HCT116 (cell line): ENCODE results near the gene MIF4GD. TPM values are rescaled to one million over a fixed set of nuclear protein-coding genes. Genes with fewer than 3 reads are reported as not detected.

Experiments used
- ATAC-seq: fragments of 200-7000 bp; cut with Tn5 transposase; 2 replicates; pipeline ENCODE4 v1.9.1; 2020; ENCODE audit warnings: mild to moderate bottlenecking, moderate library complexity
- BruUV-seq: library from RNA; stranded (reverse); fragments of 400-500 nt; replicated peaks from 2 replicates; lab custom pipeline; 2021; lab: Mats Ljungman, UMichigan
- CTCF ChIA-PET: fragments of 300-600 bp; sonication (Branson Sonifier 250); formaldehyde crosslinking; loops from one replicate; lab custom pipeline; 2021; ENCODE audit warnings: antibody characterized with exemption; lab: Charles Lee
- POLR2A ChIA-PET: fragments of 300-600, 350-600 bp; sonication (Branson Sonifier 250); formaldehyde crosslinking; loops from one replicate; lab custom pipeline; 2021; ENCODE audit warnings: antibody characterized with exemption; lab: Charles Lee
- RAD21 ChIA-PET, 2 experiments: fragments of 300-600 bp; sonication (Branson Sonifier 250); formaldehyde crosslinking; loops; one replicate each; lab custom pipeline; 2023; ENCODE audit warnings: low total read pairs in 2 of 2; ENCODE audit not compliant: uncharacterized antibody in 2 of 2, unreplicated experiment in 2 of 2, low non-redundant PET in 1 of 2; lab: Charles Lee
- DNase-seq: peaks from one replicate; pipeline ENCODE4 v3.0.0-alpha.2; 2010; ENCODE audit warnings: low read depth, low spot score
- H2AFZ ChIP-seq: fragments of 200-600 bp; shearing (Covaris generic), sonication (generic); 2 replicates; pipeline ENCODE4 v1.6.1; 2017; ENCODE audit warnings: low read depth, mixed run types, mixed read lengths, antibody characterized with exemption, low read length; ENCODE audit not compliant: poor library complexity, severe bottlenecking
- H3K27ac ChIP-seq: 2 replicates; pipeline ENCODE4 v1.5.1; 2012; ENCODE audit warnings: low read depth, low read length
- H3K27me3 ChIP-seq: fragments of 200-600 bp; sonication (generic); 2 replicates; pipeline ENCODE4 v1.6.1; 2016; ENCODE audit warnings: mixed run types, low read length, mixed read lengths; ENCODE audit not compliant: insufficient read depth
- H3K36me3 ChIP-seq, 2 experiments: fragments of 200-500 bp in 1 of 2; fragments of 200-600 bp in 1 of 2; sonication (Bioruptor generic) in 1 of 2; sonication (generic) in 1 of 2; 2 replicates each; pipeline versions ENCODE4 v1.5.1 to v1.6.1; 2014 to 2016; ENCODE audit warnings: low read length in 2 of 2, inconsistent platforms in 1 of 2, mixed read lengths in 1 of 2, mixed run types in 1 of 2; ENCODE audit not compliant: insufficient read depth in 2 of 2, control insufficient read depth in 1 of 2
- H3K4me1 ChIP-seq, 2 experiments: fragments of 200-600 bp in 1 of 2; sonication (generic) in 1 of 2; 2 replicates each; pipeline versions ENCODE4 v1.5.1 to v1.6.1; 2012 to 2017; ENCODE audit warnings: low read length in 2 of 2, inconsistent platforms in 1 of 2, mild to moderate bottlenecking in 1 of 2, mixed read lengths in 1 of 2, mixed run types in 1 of 2, moderate library complexity in 1 of 2; ENCODE audit not compliant: insufficient read depth in 2 of 2, control insufficient read depth in 1 of 2
- H3K4me2 ChIP-seq: fragments of 200-600 bp; sonication (generic); 2 replicates; pipeline ENCODE4 v1.6.1; 2017; ENCODE audit warnings: mixed run types, low read length, mixed read lengths
- H3K4me3 ChIP-seq, 2 experiments: fragments of 200-600 bp in 1 of 2; sonication (generic) in 1 of 2; replicated peaks in 1 of 2; 2 replicates each; pipeline ENCODE4 v1.5.1; 2011 to 2016; ENCODE audit warnings: low read length in 2 of 2, control low read depth in 1 of 2, low read depth in 1 of 2, mild to moderate bottlenecking in 1 of 2, mixed read lengths in 1 of 2, mixed run types in 1 of 2
- H3K79me2 ChIP-seq: fragments of 200-600 bp; sonication (generic); 2 replicates; pipeline ENCODE4 v1.6.1; 2017; ENCODE audit warnings: mild to moderate bottlenecking, mixed run types, low read length, moderate library complexity, mixed read lengths; ENCODE audit not compliant: insufficient read depth
- H3K9ac ChIP-seq: fragments of 200-600 bp; sonication (generic); 2 replicates; pipeline ENCODE4 v1.6.1; 2016; ENCODE audit warnings: low read length, mixed read lengths
- H3K9me2 ChIP-seq: fragments of 200-600 bp; sonication (generic), shearing (Covaris generic); 2 replicates; pipeline ENCODE4 v1.6.1; 2017; ENCODE audit warnings: mixed run types, mild to moderate bottlenecking, moderate library complexity; ENCODE audit not compliant: insufficient read depth
- H3K9me3 ChIP-seq, 2 experiments: fragments of 200-500 bp in 1 of 2; fragments of 200-600 bp in 1 of 2; sonication (Bioruptor generic) in 1 of 2; sonication (generic) in 1 of 2; 2 replicates each; pipeline ENCODE4 v1.6.1; 2014 to 2017; ENCODE audit warnings: low read length in 2 of 2, mixed read lengths in 2 of 2, inconsistent platforms in 1 of 2, low read depth in 1 of 2, mild to moderate bottlenecking in 1 of 2, mixed run types in 1 of 2, moderate library complexity in 1 of 2; ENCODE audit not compliant: control insufficient read depth in 1 of 2, insufficient read depth in 1 of 2
- H4K20me1 ChIP-seq: fragments of 200-600 bp; sonication (generic), shearing (Covaris generic); 2 replicates; pipeline ENCODE4 v1.6.1; 2017; ENCODE audit warnings: mixed run types, mild to moderate bottlenecking, moderate library complexity; ENCODE audit not compliant: insufficient read depth
- CBX3 ChIP-seq: IDR thresholded peaks from 2 replicates; pipeline ENCODE4 v1.6.1; 2012; ENCODE audit warnings: low read depth
- CTCF ChIP-seq, 3 experiments: fragments of 200-600 bp in 1 of 3; sonication (generic) in 1 of 3; IDR thresholded peaks in 2 of 3; conservative IDR thresholded peaks in 1 of 3; 2 replicates each; pipeline ENCODE4 v1.5.1; 2012 to 2017; ENCODE audit warnings: low read depth in 2 of 3, low read length in 2 of 3, antibody characterized with exemption in 1 of 3, borderline replicate concordance in 1 of 3, control low read depth in 1 of 3, mild to moderate bottlenecking in 1 of 3, mixed read lengths in 1 of 3, mixed run types in 1 of 3, moderate library complexity in 1 of 3; ENCODE audit not compliant: insufficient read depth in 1 of 3
- ELF1 ChIP-seq: IDR thresholded peaks from 2 replicates; pipeline ENCODE4 v1.6.1; 2012; ENCODE audit warnings: low read depth, borderline replicate concordance
- EZH2 ChIP-seq: fragments of 200-600 bp; sonication (generic); IDR thresholded peaks from 2 replicates; pipeline ENCODE4 v1.6.1; 2017; ENCODE audit warnings: antibody characterized with exemption, mixed run types
- EZH2phosphoT487 ChIP-seq: fragments of 200-600 bp; IDR thresholded peaks from 2 replicates; pipeline ENCODE4 v1.6.1; 2018; ENCODE audit warnings: antibody characterized with exemption, borderline replicate concordance
- FOSL1 ChIP-seq: IDR thresholded peaks from 2 replicates; pipeline ENCODE4 v1.6.1; 2012; ENCODE audit warnings: low read depth
- RAD21 ChIP-seq: IDR thresholded peaks from 2 replicates; pipeline ENCODE4 v1.6.1; 2012; ENCODE audit warnings: low read depth, mild to moderate bottlenecking
- REST ChIP-seq: IDR thresholded peaks from 2 replicates; pipeline ENCODE4 v1.6.1; 2012; ENCODE audit warnings: low read depth
- TCF7L2 ChIP-seq: IDR thresholded peaks from 2 replicates; pipeline ENCODE4 v1.7.0; 2011; ENCODE audit warnings: borderline replicate concordance, inconsistent platforms; ENCODE audit not compliant: insufficient read depth, insufficient read length; ENCODE audit errors: extremely low read depth
- ZBTB33 ChIP-seq: IDR thresholded peaks from 2 replicates; pipeline ENCODE4 v1.6.1; 2011; ENCODE audit warnings: mild to moderate bottlenecking, low read length, moderate library complexity; ENCODE audit not compliant: insufficient replicate concordance; ENCODE audit errors: extremely low read depth
- ZNF274 ChIP-seq: fragments of 200-500 bp; sonication (Bioruptor generic); IDR thresholded peaks from 2 replicates; pipeline ENCODE4 v1.6.1; 2014; ENCODE audit warnings: mild to moderate bottlenecking, low read depth, low read length, inconsistent platforms
- intact Hi-C: fragments of 100-400 bp; cut with micrococcal nuclease; formaldehyde crosslinking; loops from 2 replicates; pipeline ENCODE4 v1.10.0; 2022
- total RNA-seq: library from RNA; stranded (reverse); gene quantifications from one replicate; pipeline ENCODE4 v1.2.1, GENCODE V29; 2021; ENCODE audit not compliant: unreplicated experiment

MIF4GD gene
- total RNA-seq, 1 experiment from 2014 or later: 35.2 TPM

- TF ChIP-seq ZBTB33 (peak; percentile 85), CBX3 (no peak; the same call in 1 of the 2 replicates), ELF1 (no peak)
- TF ChIP-seq, all 23 proteins: peak for 9
Measured at GRCh38 chr17:75289115-75289831, 18.2 kb upstream of the MIF4GD start, which contains the start of gene SLC25A19 (continued).

- ATAC-seq (peak; percentile 63), DNase-seq (no peak)
- ChIA-PET CTCF (interaction anchor here (0.7 to 2.8 kb wide), 13 partner anchors 16 to 331 kb away, joined by 3 to 51 read pairs (median 4); partner anchors contain the start of genes GRB2, LLGL2, MIF4GD and TSEN54), RAD21 (interaction anchor here (0.6 to 1.3 kb wide), 4 partner anchors 18 to 117 kb away, joined by 3 to 5 read pairs (median 4); partner anchors contain the start of genes MIF4GD (in 2 of the 2) and GRB2 (in 1 of the 2)), POLR2A (interaction anchor here (0.6 to 1.7 kb wide), 20 partner anchors 11 to 491 kb away, joined by 3 to 40 read pairs (median 5); partner anchors contain the start of genes GGA3, GRB2, MIF4GD and MRPS7)
- Histone ChIP-seq H2AFZ (no peak overlapping the region), H3K27ac (peak overlapping the region; percentile 75), H3K79me2 (peaks cover 35% of the 10 kb centered on the region), H3K9ac (peak overlapping the region; percentile 82), H3K27me3 (no peaks in the 10 kb centered on the region), H4K20me1 (no peaks in the 10 kb centered on the region), H3K9me2 (no peaks in the 10 kb centered on the region), H3K4me2 (peak overlapping the region; percentile 85), H3K4me1 (peaks cover 10 to 15% of the 10 kb centered on the region in 2 experiments), H3K36me3 (peaks cover 7 to 22% of the 10 kb centered on the region in 2 experiments), H3K4me3 (peak overlapping the region; percentile 83 to 98), H3K9me3 (no peaks in the 10 kb centered on the region)
- no TSS peak for BruUV-seq
- intact Hi-C loops: loop anchor here (1.0 kb wide), 1 partner anchor 227 kb away; the partner anchor contains the start of gene CASKIN2
- TF ChIP-seq ZBTB33 (no peak), CTCF (IDR thresholded peaks at IDR 0.05 in 2 of 3, conservative IDR thresholded peaks at IDR 0.05 in 1 of 3; ENCODE audit: borderline replicate concordance in 1 of 3, insufficient read depth in 1 of 3, low read depth in 2 of 3, low read length in 2 of 3) (no peak), EZH2 (no peak), TCF7L2 (no peak), RAD21 (no peak), EZH2phosphoT487 (no peak), ZNF274 (no peak), FOSL1 (no peak), REST (no peak)
Measured at GRCh38 chr17:75288770-75289114, 17.7 kb upstream of the MIF4GD start.
